Muscle of leg (tissue), 11 donors: ENCODE results near the gene SAPCD1. TPM values are rescaled to one million over a fixed set of nuclear protein-coding genes. Genes with fewer than 3 reads are reported as not detected.
"Not testable (repeated sequence)": the region's sequence is repeated elsewhere in the genome, so short reads cannot be mapped to it uniquely, and the experiment has no call there.

Source experiments
- DNase-seq: peaks from one replicate; pipeline ENCODE4 v3.0.0; 2013
- H3K27ac ChIP-seq: one replicate; pipeline ENCODE4 v1.5.1; 2013; ENCODE audit warnings: mild to moderate bottlenecking, low read length, control low read depth
- H3K27me3 ChIP-seq: one replicate; pipeline ENCODE4 v1.6.1; 2013; ENCODE audit warnings: low read length; ENCODE audit not compliant: control insufficient read depth, insufficient read depth
- H3K36me3 ChIP-seq: one replicate; pipeline ENCODE4 v1.6.1; 2013; ENCODE audit warnings: low read length; ENCODE audit not compliant: control insufficient read depth, insufficient read depth
- H3K4me1 ChIP-seq: one replicate; pipeline ENCODE4 v1.6.1; 2013; ENCODE audit warnings: low read length; ENCODE audit not compliant: control insufficient read depth, insufficient read depth
- H3K4me3 ChIP-seq: one replicate; pipeline ENCODE4 v1.5.1; 2013; ENCODE audit warnings: low read length, control low read depth
- H3K9me3 ChIP-seq: replicated peaks from 2 replicates; pipeline ENCODE4 v1.6.1; 2013; ENCODE audit warnings: low read depth, low read length; ENCODE audit not compliant: control insufficient read depth
- WGBS: methylation state at CpG from one replicate; pipeline ENCODE4 v1.1.5; 2013; ENCODE audit warnings: missing lambda C conversion rate; ENCODE audit not compliant: insufficient coverage; 5-methylcytosine and 5-hydroxymethylcytosine counted together
- polyA plus RNA-seq, 8 donors: library from polyadenylated mRNA; unstranded; fragments of 120-200 nt; gene quantifications; one replicate each; pipeline versions ENCODE4 v1.2.1 to v1.2.3, GENCODE V29; 2013; ENCODE audit warnings: inconsistent platforms in 1 of 8, low replicate concordance in 1 of 8; ENCODE audit not compliant: insufficient read length in 8 of 8, insufficient read depth in 1 of 8
- total RNA-seq: library from RNA; stranded (reverse); fragments of 120-200 nt; gene quantifications from one replicate; pipeline ENCODE4 v1.2.4, GENCODE V29; 2013

SAPCD1 gene
- total and polyA plus RNA-seq, 9 donors = 1.4 to 6.3 (median 2.9) TPM

GRCh38 chr6:31801031-31801927, 38.8 kb downstream of the SAPCD1 start:
- H3K9me3 ChIP-seq, DNase-seq, H3K27ac ChIP-seq, H3K4me3 ChIP-seq, H3K4me1 ChIP-seq, H3K27me3 ChIP-seq: not testable (repeated sequence)
- H3K36me3 ChIP-seq = peaks cover 28% of the 10 kb centered on the region
- WGBS = 100% methylated on average over 2 of the region's 8 CpGs

- Histone ChIP-seq H3K9me3 (no peaks in the 10 kb centered on the region), H3K27ac (peak overlapping the region; percentile 98), H3K27me3 (no peaks in the 10 kb centered on the region), H3K36me3 (peaks cover 18% of the 10 kb centered on the region), H3K4me3 (peak overlapping the region; percentile 91), H3K4me1 (peaks cover 14% of the 10 kb centered on the region)
- WGBS = 17% methylated on average over 6 of the region's 7 CpGs
- no peak for DNase-seq
Observed at GRCh38 chr6:31805939-31806469, 43.5 kb downstream of the SAPCD1 start.

- Histone ChIP-seq H3K27me3 (no peaks in the 10 kb centered on the region), H3K9me3 (no peaks in the 10 kb centered on the region), H3K4me1 (peaks cover 14% of the 10 kb centered on the region), H3K4me3 (peak within 1 kb of the TSS; percentile 91), H3K27ac (peak within 1 kb of the TSS; percentile 98), H3K36me3 (peaks cover 13% of the 10 kb centered on the region)
- DNase-seq = peak; percentile 99
- 0% methylated on average over 20 of the region's 51 CpGs for WGBS
Observed at GRCh38 chr6:31806470-31807272, 44.2 kb downstream of the SAPCD1 start, which contains the start of gene LSM2. LSM2 (minus strand) TSS chr6:31806966; CDS start chr6:31806757, 209 bp downstream.

- not testable (repeated sequence) for H3K4me3 ChIP-seq, H3K27ac ChIP-seq, DNase-seq, H3K27me3 ChIP-seq, H3K9me3 ChIP-seq, H3K36me3 ChIP-seq
- peaks cover 17% of the 10 kb centered on the region for H3K4me1 ChIP-seq
- 94% methylated on average over 3 of the region's 10 CpGs for WGBS
Observed at GRCh38 chr6:31808599-31808998, 46.1 kb downstream of the SAPCD1 start.

- no peak overlapping the region for H3K4me3 ChIP-seq
- H3K27me3 ChIP-seq = no peaks in the 10 kb centered on the region
- no peak overlapping the region for H3K27ac ChIP-seq
- H3K4me1 ChIP-seq = peaks cover 17% of the 10 kb centered on the region
- 94% methylated on average over 9 of the region's 12 CpGs for WGBS
- H3K36me3 ChIP-seq = no peaks in the 10 kb centered on the region
- DNase-seq = no peak
- H3K9me3 ChIP-seq = no peaks in the 10 kb centered on the region
Observed at GRCh38 chr6:31811645-31812044, 49.2 kb downstream of the SAPCD1 start.

- no peaks in the 10 kb centered on the region for H3K27me3 ChIP-seq
- H3K4me3 ChIP-seq = no peak overlapping the region
Observed at GRCh38 chr6:31813465-31813849, 51.0 kb downstream of the SAPCD1 start.

More at GRCh38 chr6:31813465-31813849, 51.0 kb downstream of the SAPCD1 start:
- no CpG with 5 or more reads among the region's 7 CpGs for WGBS
- Histone ChIP-seq H3K9me3 (no peaks in the 10 kb centered on the region), H3K36me3 (no peaks in the 10 kb centered on the region), H3K4me1 (peaks cover 22% of the 10 kb centered on the region), H3K27ac (peak overlapping the region; percentile 100)
- DNase-seq = no peak

Other genes starting within 250 kb of the SAPCD1 start
Only the 30 nearest of the 42 such genes appear.
- 9.0 TPM for gene LST1, start 176.4 kb upstream of the SAPCD1 start, total RNA-seq
- gene LST1, start 176.4 kb upstream of the SAPCD1 start, polyA plus RNA-seq = 1 to 10 TPM; 5.0 to 7.7 (median 6.8) TPM
- gene NCR3, start 169.7 kb upstream of the SAPCD1 start, total RNA-seq = not detected
- gene NCR3, start 169.7 kb upstream of the SAPCD1 start, polyA plus RNA-seq = under 1 TPM in 1 of 8 donors, not detected in 7; 0.14 TPM
- 29.2 TPM for gene AIF1, start 147.4 kb upstream of the SAPCD1 start, total RNA-seq
- 10 to 100 TPM; 18.7 to 29.5 (median 21.1) TPM for gene AIF1, start 147.4 kb upstream of the SAPCD1 start, polyA plus RNA-seq
- gene PRRC2A, start 141.9 kb upstream of the SAPCD1 start, total RNA-seq = 51.3 TPM
- gene PRRC2A, start 141.9 kb upstream of the SAPCD1 start, polyA plus RNA-seq = 100 to 1,000 TPM; 124 to 175 (median 153) TPM
- 150 TPM for gene BAG6, start 110.0 kb upstream of the SAPCD1 start, total RNA-seq
- gene BAG6, start 110.0 kb upstream of the SAPCD1 start, polyA plus RNA-seq = 100 to 1,000 TPM; 170 to 229 (median 214) TPM
- 2.6 TPM for gene APOM, start 106.8 kb upstream of the SAPCD1 start, total RNA-seq
- gene APOM, start 106.8 kb upstream of the SAPCD1 start, polyA plus RNA-seq = 1 to 10 TPM; 3.5 to 8.5 (median 4.1) TPM
- 17.1 TPM for gene C6orf47, start 101.9 kb upstream of the SAPCD1 start, total RNA-seq
- gene C6orf47, start 101.9 kb upstream of the SAPCD1 start, polyA plus RNA-seq = 10 to 100 TPM; 13.7 to 18.9 (median 14.7) TPM
- gene GPANK1, start 97.7 kb upstream of the SAPCD1 start, total RNA-seq = 9.8 TPM
- 10 to 100 TPM; 13.8 to 19.0 (median 15.7) TPM for gene GPANK1, start 97.7 kb upstream of the SAPCD1 start, polyA plus RNA-seq
- 107 TPM for gene CSNK2B, start 96.6 kb upstream of the SAPCD1 start, total RNA-seq
- 100 to 1,000 TPM; 127 to 175 (median 140) TPM for gene CSNK2B, start 96.6 kb upstream of the SAPCD1 start, polyA plus RNA-seq
- 4.9 TPM for gene LY6G5B, start 92.7 kb upstream of the SAPCD1 start, total RNA-seq
- 10 to 100 TPM in 5 of 8 donors, 1 to 10 TPM in 3; 5.8 to 16.7 (median 12.8) TPM for gene LY6G5B, start 92.7 kb upstream of the SAPCD1 start, polyA plus RNA-seq
- 0.80 TPM for gene LY6G5C, start 81.6 kb upstream of the SAPCD1 start, total RNA-seq
- 1 to 10 TPM in 7 of 8 donors, under 1 TPM in 1; 0.70 to 3.9 (median 2.2) TPM for gene LY6G5C, start 81.6 kb upstream of the SAPCD1 start, polyA plus RNA-seq
- 50.8 TPM for gene ABHD16A, start 59.3 kb upstream of the SAPCD1 start, total RNA-seq
- 10 to 100 TPM; 42.0 to 55.8 (median 44.9) TPM for gene ABHD16A, start 59.3 kb upstream of the SAPCD1 start, polyA plus RNA-seq
- gene LY6G6F, start 55.8 kb upstream of the SAPCD1 start, total RNA-seq = not detected
- not detected for gene LY6G6F, start 55.8 kb upstream of the SAPCD1 start, polyA plus RNA-seq
- gene LY6G6D, start 47.3 kb upstream of the SAPCD1 start, total RNA-seq = 0.58 TPM
- gene LY6G6D, start 47.3 kb upstream of the SAPCD1 start, polyA plus RNA-seq = 1 to 10 TPM in 1 of 8 donors, under 1 TPM in 4, not detected in 3; 0.31 to 1.7 (median 0.75) TPM
- gene LY6G6C, start 40.9 kb upstream of the SAPCD1 start, total RNA-seq = 0.09 TPM
- 1 to 10 TPM in 1 of 8 donors, under 1 TPM in 6, not detected in 1; 0.15 to 1.2 (median 0.37) TPM for gene LY6G6C, start 40.9 kb upstream of the SAPCD1 start, polyA plus RNA-seq
- gene MPIG6B, start 39.3 kb upstream of the SAPCD1 start, total RNA-seq = 0.09 TPM
- 1 to 10 TPM in 1 of 8 donors, under 1 TPM in 7; 0.44 to 1.2 (median 0.74) TPM for gene MPIG6B, start 39.3 kb upstream of the SAPCD1 start, polyA plus RNA-seq
- gene DDAH2, start 33.4 kb upstream of the SAPCD1 start, total RNA-seq = 101 TPM
- 100 to 1,000 TPM; 111 to 147 (median 135) TPM for gene DDAH2, start 33.4 kb upstream of the SAPCD1 start, polyA plus RNA-seq
- 219 TPM for gene CLIC1, start 26.1 kb upstream of the SAPCD1 start, total RNA-seq
- gene CLIC1, start 26.1 kb upstream of the SAPCD1 start, polyA plus RNA-seq = 100 to 1,000 TPM; 117 to 177 (median 152) TPM
- gene MSH5, start 22.7 kb upstream of the SAPCD1 start, total RNA-seq = 9.1 TPM
- 10 to 100 TPM in 6 of 8 donors, 1 to 10 TPM in 2; 5.3 to 20.8 (median 11.5) TPM for gene MSH5, start 22.7 kb upstream of the SAPCD1 start, polyA plus RNA-seq
- 1.2 TPM for gene VWA7, start 14.7 kb downstream of the SAPCD1 start, total RNA-seq
- 1 to 10 TPM in 7 of 8 donors, under 1 TPM in 1; 0.71 to 2.1 (median 1.6) TPM for gene VWA7, start 14.7 kb downstream of the SAPCD1 start, polyA plus RNA-seq
- gene VARS1, start 33.1 kb downstream of the SAPCD1 start, total RNA-seq = 21.9 TPM
- gene VARS1, start 33.1 kb downstream of the SAPCD1 start, polyA plus RNA-seq = 10 to 100 TPM; 35.1 to 63.0 (median 51.2) TPM
- 42.0 TPM for gene LSM2, start 44.3 kb downstream of the SAPCD1 start, total RNA-seq
- 10 to 100 TPM; 41.3 to 64.3 (median 56.8) TPM for gene LSM2, start 44.3 kb downstream of the SAPCD1 start, polyA plus RNA-seq
- gene HSPA1L, start 52.6 kb downstream of the SAPCD1 start, total RNA-seq = 2.3 TPM
- 1 to 10 TPM; 2.9 to 4.1 (median 3.6) TPM for gene HSPA1L, start 52.6 kb downstream of the SAPCD1 start, polyA plus RNA-seq
- gene HSPA1A, start 52.9 kb downstream of the SAPCD1 start, total RNA-seq = 76.7 TPM
- 10 to 100 TPM; 57.3 to 94.7 (median 82.0) TPM for gene HSPA1A, start 52.9 kb downstream of the SAPCD1 start, polyA plus RNA-seq
- gene HSPA1B, start 65.1 kb downstream of the SAPCD1 start, total RNA-seq = 56.2 TPM
- gene HSPA1B, start 65.1 kb downstream of the SAPCD1 start, polyA plus RNA-seq = 100 to 1,000 TPM in 1 of 8 donors, 10 to 100 TPM in 7; 42.7 to 101 (median 63.5) TPM
- 27.1 TPM for gene NEU1, start 100.2 kb downstream of the SAPCD1 start, total RNA-seq
- gene NEU1, start 100.2 kb downstream of the SAPCD1 start, polyA plus RNA-seq = 10 to 100 TPM; 14.5 to 24.5 (median 18.1) TPM
- 0.18 TPM for gene SLC44A4, start 116.3 kb downstream of the SAPCD1 start, total RNA-seq
- 1 to 10 TPM in 2 of 8 donors, under 1 TPM in 6; 0.12 to 8.9 (median 0.37) TPM for gene SLC44A4, start 116.3 kb downstream of the SAPCD1 start, polyA plus RNA-seq
- gene EHMT2, start 135.0 kb downstream of the SAPCD1 start, total RNA-seq = 28.3 TPM
- gene EHMT2, start 135.0 kb downstream of the SAPCD1 start, polyA plus RNA-seq = 10 to 100 TPM; 30.7 to 43.8 (median 33.8) TPM
- gene ZBTB12, start 139.4 kb downstream of the SAPCD1 start, total RNA-seq = 2.7 TPM
- gene ZBTB12, start 139.4 kb downstream of the SAPCD1 start, polyA plus RNA-seq = 10 to 100 TPM in 7 of 8 donors, 1 to 10 TPM in 1; 9.2 to 15.3 (median 14.0) TPM
- gene C2, start 165.1 kb downstream of the SAPCD1 start, total RNA-seq = 3.7 TPM
- 1 to 10 TPM; 3.3 to 9.5 (median 5.0) TPM for gene C2, start 165.1 kb downstream of the SAPCD1 start, polyA plus RNA-seq